Activated CD8-positive, alpha-beta memory T cell treated with anti-CD3 and anti-CD28 coated beads, Interleukin-2, amount 50 U/mL, for 1 hour (primary cell): ENCODE data around the gene SORBS1.

Source experiments
- DNase-seq: peaks from one replicate; pipeline ENCODE4 v3.0.0-alpha.2; 2020; ENCODE audit errors: extremely low read depth

Gene SORBS1

DNA sequence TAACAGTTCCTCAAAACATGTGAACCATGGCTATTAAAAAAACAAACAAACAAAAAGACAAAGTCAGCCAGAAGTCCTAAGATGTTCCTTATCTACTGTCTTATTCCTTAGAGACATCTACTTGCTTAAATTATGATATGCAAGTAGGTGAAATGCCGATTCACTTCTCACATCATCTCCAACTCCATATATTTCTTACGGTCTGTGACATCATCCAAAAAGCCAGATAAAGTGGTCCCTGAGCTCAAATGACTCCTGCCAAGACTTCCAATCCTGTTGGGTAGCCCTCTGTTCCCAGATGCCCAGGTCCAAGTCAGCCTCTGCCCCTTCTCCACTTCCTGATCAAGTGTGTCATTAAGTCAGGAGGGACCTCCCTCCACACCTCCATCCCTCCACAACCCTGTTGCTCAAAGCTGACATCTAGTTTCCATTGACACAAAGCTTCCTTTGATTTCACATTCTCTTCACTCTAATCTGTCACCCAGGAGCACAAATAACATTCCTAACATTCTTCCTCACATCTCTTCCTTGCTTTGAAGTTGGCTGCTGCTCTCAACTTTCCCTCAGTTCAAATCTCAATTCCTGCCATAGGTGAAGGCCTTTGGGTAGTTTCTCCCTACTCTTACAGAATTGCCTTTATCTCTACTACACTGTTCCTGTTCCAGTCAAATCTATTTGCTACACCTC lies 214.3 kb downstream of the SORBS1 start:
- no peak for DNase-seq

DNA sequence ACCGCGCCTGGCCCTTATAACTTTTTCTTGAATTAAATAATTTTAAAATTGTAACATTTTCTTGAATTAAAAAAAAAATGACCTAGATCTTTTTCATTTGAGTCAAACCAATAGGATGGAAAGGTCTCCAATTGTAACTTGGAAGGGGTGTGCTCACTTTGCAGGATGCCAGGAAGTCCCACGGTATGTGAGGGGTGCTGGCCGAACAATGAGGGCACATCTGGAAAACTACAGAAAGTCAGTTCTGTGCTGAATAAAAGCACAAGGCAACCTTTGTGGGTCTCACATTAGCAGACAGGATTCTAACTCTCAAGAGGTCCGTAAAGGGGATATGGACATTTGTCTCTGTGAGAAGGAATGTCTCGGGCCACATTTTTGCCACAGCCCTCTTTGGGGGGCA lies 217.6 kb downstream of the SORBS1 start:
- no peak for DNase-seq

DNA sequence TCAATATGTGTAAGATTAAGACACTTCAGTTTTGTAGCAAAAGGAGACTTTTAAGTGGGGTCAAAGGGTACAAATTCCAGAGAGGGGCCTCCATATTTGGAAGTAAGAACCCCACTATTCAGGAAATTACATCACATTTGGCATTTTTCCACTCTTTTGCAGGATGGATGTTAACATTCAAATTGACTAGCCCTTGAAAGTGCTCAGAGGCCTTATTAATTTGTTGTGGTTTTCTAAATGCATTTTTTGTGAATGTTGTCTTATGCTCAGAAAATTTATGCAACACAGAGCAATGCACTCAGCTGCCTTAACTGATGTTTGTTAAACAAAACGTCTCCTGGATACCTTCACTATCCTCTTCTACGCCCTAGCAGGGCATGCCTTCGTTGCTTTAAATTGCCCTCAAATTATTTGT lies 219.4 kb downstream of the SORBS1 start:
- no peak for DNase-seq

DNA sequence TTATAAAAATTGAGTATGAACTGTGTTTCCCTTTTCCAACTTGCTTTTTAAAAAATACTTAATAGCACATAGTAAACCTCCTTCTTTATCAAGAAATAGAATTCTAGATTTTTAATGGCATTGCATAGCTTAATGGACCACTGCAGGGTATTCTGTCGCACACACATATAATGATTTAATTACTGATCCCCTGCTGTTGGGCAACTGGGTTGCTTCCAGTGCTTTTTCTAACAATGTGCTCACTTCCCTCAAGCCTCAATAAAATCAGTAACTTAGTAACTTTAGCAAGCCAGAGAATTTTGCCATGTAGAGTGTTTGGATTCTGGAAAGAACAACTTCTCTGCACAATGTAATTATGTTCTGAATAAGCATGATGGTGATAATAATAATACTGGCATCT lies 221.3 kb downstream of the SORBS1 start:
- no peak for DNase-seq

DNA sequence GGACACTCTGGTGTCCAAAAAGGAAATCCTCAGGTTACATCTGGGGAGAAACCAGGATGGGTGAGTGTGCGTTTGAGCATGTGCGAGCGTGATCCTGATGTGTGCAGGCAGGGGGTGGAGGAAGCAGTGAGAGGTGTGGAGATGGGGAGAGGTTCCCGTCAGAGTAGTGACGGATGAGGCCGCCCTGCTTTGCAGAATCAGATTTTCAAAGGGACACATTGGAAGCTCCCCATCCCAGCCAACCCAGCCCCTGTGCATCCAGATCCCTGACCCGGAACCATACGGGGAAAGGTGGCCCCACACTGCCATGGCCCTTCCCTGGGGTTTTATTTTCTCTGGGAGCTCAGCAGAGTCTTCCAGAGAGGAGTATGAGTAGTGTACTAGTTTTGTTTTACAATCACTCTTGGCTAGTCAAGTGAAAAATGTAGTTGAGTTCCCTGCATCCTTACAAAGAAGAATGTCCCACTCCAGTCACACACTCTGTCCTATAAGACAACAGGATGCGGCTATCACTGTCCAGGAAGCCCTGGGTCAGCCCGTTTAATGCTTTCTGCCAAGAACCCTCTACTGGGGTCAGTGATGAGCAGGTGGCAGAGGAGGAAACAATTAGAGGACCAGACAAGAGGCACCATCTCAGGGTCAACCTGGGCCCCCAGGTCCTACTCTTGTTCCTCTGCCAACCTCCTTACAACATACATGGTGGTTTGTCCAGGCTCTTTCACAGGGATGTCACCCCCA lies 223.6 kb downstream of the SORBS1 start:
- DNase-seq = no peak

DNA sequence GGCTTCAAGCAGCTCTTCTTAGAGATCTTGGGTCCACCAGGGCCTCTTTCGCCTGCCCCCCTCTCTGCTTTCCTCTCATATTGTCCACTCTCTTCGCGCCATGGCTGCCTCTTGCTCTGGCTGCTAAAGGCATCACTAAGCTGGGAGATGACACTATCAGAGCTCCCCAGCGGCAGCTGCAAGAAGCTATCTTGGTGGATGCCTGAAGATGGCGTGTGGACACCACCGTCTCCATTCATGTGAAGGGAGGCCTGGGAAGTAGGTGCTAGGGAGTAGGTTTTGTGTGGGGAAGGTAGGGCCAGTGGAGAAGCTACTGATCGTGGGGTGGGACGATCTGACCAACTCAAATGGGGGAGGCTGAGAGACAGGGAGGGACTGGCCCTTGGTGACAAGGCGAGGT lies 224.5 kb downstream of the SORBS1 start:
- DNase-seq = no peak

DNA sequence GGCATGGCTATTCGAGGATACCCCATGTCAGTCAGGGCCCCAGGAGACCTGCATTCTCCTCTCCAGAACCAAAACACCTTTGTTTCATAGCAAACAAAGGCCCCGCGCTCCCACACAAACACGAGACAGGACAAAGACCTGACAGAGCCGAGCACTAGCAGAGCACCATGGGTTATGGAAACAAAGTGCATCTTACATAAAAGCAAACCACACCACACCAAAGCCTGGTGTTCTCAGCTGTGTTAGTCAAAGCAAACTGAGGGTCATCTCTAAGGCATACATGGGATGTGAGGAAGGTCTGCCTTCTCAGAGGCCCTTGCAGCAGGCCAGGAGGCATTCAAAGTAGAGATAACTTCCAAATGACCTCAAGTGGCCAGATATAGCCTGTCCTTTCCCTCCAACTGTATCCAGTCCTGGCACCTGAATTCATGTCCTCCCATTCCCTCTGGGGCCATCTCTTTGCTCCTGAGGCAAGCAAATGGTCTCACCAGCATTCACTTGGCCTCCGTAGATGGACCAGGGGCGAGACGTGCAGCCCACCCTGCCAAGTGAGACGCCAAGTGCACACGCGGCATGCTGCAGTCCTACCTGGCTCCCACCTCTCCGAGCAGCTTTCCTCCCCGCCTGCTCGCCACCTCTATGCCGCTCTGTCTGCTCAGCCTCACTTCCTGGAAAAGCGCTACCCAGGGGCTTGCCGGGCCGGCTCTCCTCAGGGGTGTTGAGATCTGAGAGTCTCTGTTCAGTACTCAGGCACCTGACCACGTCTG lies 225.1 kb downstream of the SORBS1 start:
- no peak for DNase-seq

DNA sequence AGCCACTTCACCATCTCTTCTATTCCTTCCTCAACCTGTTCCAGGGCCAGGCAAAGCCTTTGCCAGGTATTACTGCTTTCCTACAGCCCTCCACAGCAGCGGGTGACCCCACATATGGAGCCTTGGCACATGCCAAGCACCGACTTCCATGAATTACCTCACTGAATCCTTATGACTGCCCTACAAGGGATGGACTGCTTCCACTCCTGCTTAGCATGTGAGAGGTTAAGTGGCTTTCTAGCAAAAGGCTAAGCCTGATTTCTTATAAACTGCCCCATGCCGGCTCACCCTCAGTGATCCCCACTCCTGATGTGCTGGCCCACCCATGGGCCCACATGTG lies 226.4 kb downstream of the SORBS1 start:
- DNase-seq = no peak

DNA sequence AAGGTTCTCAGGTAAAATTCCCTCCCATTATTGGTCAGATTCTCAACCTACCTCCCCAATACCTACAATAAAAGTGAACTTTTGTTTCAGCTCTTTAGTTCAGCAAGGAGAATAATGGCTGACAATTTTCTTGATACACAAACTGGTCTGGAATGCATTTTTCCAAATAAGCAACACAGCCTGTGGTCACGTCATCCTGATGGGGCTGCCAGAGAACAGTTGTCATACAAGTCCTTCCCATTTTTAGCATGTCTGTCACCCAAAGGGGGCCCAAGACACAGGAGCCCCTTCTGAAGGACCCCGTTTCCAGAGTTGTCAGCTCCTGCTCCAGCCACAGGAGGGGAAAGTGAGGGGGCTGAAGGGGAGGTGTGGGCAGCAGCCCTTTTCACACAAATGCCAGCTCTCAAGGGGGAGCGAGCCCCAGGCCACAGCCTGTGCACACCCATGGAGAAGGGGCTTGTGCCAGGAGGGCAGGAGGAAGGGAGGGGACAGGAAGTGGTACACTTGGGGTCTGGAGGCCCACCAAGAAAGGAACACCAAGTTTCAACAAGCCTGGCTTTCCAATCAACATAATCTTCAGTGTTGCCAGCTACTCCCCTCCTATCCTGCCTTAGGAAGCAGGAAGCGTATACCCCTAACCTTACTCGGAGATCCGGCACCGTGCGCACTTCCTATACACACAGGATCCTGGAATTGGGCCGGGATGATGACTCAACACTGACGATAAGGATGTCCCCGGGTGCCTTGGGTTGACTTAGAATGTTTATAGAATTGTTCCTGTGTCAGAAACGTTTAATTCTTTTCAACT lies 227.0 kb downstream of the SORBS1 start:
- DNase-seq = no peak

DNA sequence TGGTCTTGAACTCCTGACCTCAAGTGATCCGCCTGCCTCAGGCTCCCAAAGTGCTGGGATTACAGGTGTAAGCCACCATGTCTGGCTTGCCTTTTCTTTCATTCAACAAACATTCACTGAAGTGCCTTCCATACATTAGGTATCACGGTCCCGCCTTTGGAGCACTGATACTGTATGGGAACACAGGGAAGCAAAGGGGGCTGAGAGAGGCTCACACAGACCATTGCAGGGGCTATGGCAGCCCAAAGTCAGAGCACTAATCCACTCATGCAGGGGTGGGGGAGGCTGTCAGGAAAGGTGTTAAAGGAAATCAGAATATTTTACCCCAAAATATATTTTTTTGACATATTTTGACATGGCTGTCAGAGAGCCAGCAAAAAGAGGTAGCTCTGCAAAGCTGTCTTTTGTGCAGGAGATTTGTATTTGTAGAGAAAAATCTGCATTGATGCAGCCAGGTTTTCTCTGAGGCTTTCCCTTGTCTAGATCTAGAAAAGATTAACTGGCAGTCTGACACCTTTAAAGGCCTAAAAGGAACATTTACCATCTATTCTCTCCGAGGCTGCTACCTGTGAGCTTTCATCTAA lies 228.4 kb downstream of the SORBS1 start:
- no peak for DNase-seq

DNA sequence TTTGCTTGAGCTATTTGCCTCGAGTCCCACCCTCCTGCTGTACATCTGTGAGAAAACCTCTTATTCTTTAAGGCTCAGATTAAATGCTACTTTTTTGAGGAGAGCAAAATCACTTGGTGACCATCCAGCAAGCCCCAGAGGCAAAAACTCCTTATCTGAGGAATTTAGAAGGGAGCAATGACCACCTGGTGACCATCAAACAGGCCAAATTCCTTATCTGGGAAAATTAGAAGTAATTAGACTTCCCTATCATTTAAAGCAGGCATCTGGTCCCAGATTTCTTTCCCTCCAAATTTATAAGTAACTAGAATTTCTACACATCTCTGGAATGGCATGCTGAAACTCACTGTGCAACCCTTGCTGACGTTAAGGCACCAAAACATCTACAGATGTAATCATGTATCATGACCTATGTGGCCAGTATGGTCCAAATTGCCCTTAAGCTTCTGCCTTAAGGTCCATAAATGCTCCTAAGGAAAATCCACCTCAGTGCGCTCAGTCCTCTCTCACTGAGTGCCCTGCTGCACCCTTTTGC lies 229.5 kb downstream of the SORBS1 start:
- no peak for DNase-seq

DNA sequence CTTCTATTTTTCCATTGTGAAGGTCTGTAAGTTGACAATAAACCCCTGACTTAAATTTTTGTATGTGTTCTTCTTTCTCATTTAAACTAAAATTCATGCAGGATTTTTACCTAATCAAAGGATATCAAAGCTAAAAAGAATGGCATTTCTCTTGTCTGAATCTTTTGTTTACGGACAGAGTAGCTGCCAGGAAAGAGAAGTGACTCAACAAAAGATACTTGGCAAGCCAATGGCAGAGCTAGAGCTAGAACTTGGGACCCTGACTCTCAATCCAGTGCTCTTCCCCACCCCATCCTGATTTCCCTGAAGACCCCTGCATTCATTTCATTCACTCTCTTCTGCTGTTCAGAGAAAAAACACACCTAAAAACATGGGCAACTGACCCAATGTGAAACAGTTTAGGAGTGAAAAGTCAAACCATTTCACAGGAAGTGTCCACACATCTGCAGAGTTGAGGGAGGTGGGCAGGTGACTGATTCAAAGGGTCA lies 230.2 kb downstream of the SORBS1 start:
- no peak for DNase-seq

DNA sequence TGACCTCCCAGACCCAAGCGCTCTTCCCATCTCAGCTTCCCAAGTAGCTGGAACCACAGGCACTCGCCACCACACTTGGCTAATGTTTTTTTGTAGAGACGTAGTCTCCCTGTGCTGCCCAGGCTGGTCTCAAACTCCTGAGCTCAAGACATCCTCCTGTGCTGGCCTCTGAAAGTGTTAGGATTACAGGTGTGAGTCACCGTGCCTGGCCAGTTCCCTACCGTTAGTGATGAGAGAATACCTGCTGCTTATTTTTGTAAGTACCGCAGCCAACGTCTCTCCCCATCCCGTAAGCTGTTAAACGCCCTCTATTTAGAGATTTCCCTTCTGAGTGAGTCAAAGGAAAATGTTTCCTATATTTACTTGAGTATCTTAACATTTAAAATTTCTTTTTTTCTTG lies 231.9 kb downstream of the SORBS1 start:
- no peak for DNase-seq

DNA sequence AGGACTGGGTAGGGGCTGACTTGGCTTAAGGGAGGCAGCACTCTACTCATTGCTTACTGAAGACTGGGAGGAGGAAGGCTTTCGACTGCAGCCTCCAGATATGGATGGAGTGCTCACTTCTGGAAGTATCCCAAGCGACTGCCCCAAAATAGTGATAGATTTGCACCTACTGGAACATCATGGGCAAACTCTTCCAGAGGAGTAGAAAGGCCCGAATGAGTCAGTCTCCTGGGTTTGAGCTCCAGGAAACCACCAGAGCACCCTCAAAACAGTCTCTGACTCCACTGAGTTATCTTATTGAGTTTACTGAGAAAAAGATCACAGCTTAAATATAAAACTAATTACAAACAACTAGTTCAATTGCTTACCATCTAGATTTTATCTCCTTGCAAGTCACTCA lies 233.2 kb downstream of the SORBS1 start:
- no peak for DNase-seq

DNA sequence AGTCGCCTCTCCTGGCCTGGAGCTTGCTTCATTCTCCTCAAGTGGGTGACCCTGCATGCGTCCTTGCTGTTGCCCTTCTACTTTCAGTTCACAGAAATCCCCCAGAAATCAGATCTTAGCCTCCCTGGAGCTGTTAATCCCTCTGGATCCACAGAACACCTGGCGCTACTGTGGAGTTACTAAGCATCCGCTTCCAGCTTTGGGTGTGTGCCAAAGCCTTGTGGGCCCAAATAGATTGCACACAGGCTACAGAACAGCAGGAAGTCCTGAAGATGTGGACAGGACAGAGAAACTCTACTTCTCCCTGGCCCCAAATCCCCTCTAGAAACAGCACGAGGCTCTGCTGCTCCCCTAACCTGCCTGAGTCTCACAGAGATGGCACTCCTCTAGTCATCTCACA lies 233.8 kb downstream of the SORBS1 start:
- no peak for DNase-seq

DNA sequence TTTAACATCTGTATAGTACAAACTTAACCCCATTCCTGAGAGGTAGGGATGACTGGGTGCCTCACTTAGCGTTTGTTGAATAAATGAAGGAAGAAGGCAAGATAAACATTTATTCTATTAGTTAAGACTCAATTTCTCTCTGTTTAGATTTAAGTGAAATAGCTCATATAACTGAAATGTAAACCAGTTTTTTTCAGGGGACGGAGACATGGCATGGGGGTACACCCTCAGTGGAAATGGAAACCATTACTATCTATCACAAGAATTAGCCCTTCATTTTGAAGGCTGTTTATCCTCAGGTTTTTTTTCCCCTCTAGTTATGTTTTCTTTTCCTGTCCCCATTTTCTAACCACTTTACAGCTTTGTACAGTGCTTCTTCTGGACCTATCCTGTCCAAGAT lies 234.8 kb downstream of the SORBS1 start:
- no peak for DNase-seq

DNA sequence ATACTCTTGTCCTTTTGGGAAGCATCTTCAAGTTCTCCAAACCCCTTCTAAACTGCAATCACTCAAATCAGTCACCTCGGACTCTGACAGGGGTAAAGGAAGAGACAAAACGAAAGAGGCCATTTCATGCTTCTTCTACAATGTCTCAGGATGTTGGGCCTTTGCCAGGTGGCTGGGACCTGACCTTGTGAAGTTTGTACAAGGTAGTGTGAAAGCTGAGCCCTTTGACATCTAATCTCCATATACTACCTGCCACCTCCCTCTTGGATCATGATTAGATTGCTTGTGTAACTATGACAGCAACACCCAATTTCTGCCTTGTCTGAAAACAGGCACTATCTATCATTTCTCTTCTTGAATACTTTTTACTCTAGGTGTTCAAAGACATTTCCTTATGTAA lies 235.3 kb downstream of the SORBS1 start:
- DNase-seq = no peak

DNA sequence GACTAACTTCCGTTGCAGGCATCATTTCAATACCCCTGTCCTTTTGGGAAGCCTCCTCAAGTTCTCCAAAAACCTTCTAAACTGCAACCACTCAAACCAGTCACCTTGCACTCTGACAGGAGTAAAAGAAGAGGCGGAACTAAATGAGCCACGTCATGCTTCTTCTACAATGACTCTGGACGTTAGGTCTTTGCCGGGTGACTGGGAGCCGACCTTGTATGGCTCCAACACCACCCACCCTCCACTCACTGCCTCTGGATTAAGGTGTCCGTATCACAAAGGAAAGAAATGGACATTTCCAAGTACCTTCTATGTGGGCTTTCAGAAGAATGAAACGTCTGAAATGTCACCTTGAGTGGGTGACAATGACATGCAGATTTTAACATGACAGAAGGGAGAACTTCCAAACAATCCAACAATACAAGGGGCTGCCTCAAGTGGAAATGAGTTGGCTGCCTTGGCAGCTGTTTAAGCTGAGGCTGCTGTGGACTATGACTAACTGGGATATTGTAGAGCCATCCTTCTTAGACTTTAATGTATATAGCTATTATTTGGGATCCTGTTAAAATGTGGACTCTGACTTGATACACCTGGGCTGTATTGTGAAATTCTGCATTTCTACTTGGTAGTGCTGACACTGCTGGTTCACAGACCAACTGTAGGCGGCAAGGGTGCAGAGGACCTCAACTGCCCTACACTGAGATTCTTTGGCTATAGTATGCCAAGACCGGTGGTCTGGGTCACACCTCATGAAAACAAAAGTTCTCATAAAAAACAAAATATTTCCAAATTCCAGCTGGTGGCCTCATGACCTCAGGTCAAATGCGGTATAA lies 236.5 kb downstream of the SORBS1 start:
- DNase-seq = no peak

DNA sequence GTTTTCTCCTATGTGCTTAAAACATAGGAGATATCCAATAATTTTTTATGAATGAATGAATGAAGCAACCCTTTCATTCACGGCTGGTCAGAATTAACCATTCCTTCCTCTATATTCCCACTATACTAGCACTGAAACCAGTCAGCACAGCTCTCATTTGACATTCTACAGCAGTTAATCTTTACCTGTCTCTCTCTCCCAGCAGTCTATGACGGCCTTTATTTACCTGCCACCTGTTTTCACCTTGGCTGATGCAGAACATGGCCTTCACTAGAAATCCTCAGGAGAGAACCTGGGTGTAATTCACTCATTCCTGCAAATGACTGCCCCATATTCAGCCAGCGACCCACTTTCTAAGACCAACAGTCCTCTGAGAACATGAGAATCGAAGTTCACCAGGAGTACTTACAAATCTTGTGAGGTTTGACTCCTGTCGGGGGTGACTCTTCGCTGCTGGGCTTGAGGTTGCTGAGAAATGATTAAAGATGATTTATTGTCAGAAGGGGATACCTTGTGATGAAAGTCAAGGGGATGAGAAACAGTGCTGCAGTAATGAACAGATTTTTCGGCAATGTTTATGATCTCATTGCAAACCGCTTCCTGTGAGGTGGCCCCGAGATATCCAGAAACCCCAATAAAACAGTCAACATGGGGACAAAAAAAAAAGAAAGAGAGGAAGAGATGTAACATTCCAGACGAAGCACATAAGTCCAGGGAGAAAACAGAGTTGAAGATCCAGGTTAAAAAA lies 239.4 kb downstream of the SORBS1 start:
- DNase-seq = no peak

DNA sequence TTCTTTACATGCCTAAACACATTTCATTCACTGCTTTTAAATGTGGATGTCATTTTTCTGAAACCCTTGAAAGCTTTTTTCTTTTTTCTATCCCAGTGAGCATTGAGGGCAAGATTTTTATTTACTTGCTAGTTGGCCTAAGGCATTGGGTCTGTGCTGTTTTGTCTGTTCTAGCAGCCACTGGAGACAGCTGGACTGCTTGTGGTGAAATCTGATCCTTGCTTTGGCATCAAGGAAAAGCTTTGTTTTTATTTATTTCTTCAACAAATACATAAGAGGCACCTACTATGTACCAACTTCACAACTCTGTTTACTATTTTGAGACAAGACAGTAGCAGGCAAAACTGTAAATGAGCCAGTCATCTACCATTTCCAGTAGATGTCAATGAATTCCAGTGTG lies 241.9 kb downstream of the SORBS1 start:
- no peak for DNase-seq
